LNCAP (cell line): ENCODE measurements around the gene OXNAD1.
A peak's percentile ranks its signal among the peaks of the same experiment; 100 is the strongest.

Source experiments
- CTCF ChIP-seq: fragments of 450-650 bp; IDR thresholded peaks from 2 replicates; pipeline ENCODE4 v1.5.1; 2017; ENCODE audit warnings: mild to moderate bottlenecking

Gene OXNAD1

GRCh38 chr3:16239780-16240179 is 25.2 kb upstream of the OXNAD1 start:
- TF ChIP-seq CTCF, result no peak

- no peak for TF ChIP-seq CTCF
Observed at GRCh38 chr3:16240229-16241023, 24.6 kb upstream of the OXNAD1 start.

- TF ChIP-seq CTCF, result no peak
Observed at GRCh38 chr3:16241225-16241624, 23.8 kb upstream of the OXNAD1 start.

- no peak for TF ChIP-seq CTCF
Observed at GRCh38 chr3:16242177-16242576, 22.8 kb upstream of the OXNAD1 start.

GRCh38 chr3:16243706-16244490 is 21.1 kb upstream of the OXNAD1 start:
- no peak for TF ChIP-seq CTCF

GRCh38 chr3:16245609-16246008 is 19.4 kb upstream of the OXNAD1 start:
- no peak for TF ChIP-seq CTCF

- TF ChIP-seq CTCF, result peak; percentile 89
Observed at GRCh38 chr3:16247282-16248061, 17.5 kb upstream of the OXNAD1 start.
